Right lung (tissue), 5 donors: ENCODE data around the gene ADAM12. TPM values are rescaled to one million over a fixed set of nuclear protein-coding genes. Genes with fewer than 3 reads are reported as not detected.
"Not testable (repeated sequence)": the region's sequence is repeated elsewhere in the genome, so short reads cannot be mapped to it uniquely, and the experiment has no call there.

ENCODE experiments used
- DNase-seq, 2 donors: peaks; one replicate each; pipeline ENCODE4 v3.0.0-alpha.2; 2013
- polyA plus RNA-seq, 5 donors: library from polyadenylated mRNA; unstranded; fragments of 120-200 nt; gene quantifications; one replicate each; pipeline versions ENCODE4 v1.2.1 to v1.2.3, GENCODE V29; 2013; ENCODE audit warnings: inconsistent platforms in 1 of 5, low replicate concordance in 1 of 5; ENCODE audit not compliant: insufficient read length in 5 of 5, insufficient read depth in 1 of 5

ADAM12 gene
- polyA plus RNA-seq, 5 donors = 6.3 to 12.1 (median 9.9) TPM

- DNase-seq = no peak
Measured at GRCh38 chr10:126179637-126180036, 208.6 kb downstream of the ADAM12 start.

- DNase-seq = no peak
Measured at GRCh38 chr10:126177417-126178030, 210.8 kb downstream of the ADAM12 start.

- no peak for DNase-seq
Measured at GRCh38 chr10:126175641-126176262, 212.5 kb downstream of the ADAM12 start.

- DNase-seq = not testable (repeated sequence)
Measured at GRCh38 chr10:126172755-126173154, 215.5 kb downstream of the ADAM12 start.

GRCh38 chr10:126171555-126171954 lies 216.7 kb downstream of the ADAM12 start:
- DNase-seq = no peak

- no peak for DNase-seq
Measured at GRCh38 chr10:126170776-126171175, 217.5 kb downstream of the ADAM12 start.

GRCh38 chr10:126170371-126170770 lies 217.9 kb downstream of the ADAM12 start:
- no peak for DNase-seq

GRCh38 chr10:126169899-126170298 lies 218.4 kb downstream of the ADAM12 start:
- no peak for DNase-seq

GRCh38 chr10:126166797-126167196 lies 221.5 kb downstream of the ADAM12 start:
- DNase-seq = no peak

- no peak for DNase-seq
Measured at GRCh38 chr10:126165874-126166273, 222.4 kb downstream of the ADAM12 start.

GRCh38 chr10:126163506-126163905 lies 224.8 kb downstream of the ADAM12 start:
- no peak for DNase-seq

- DNase-seq = no peak
Measured at GRCh38 chr10:126161691-126162090, 226.6 kb downstream of the ADAM12 start.

- DNase-seq = no peak
Measured at GRCh38 chr10:126160971-126161630, 227.2 kb downstream of the ADAM12 start.

GRCh38 chr10:126160571-126160970 lies 227.7 kb downstream of the ADAM12 start:
- DNase-seq = no peak

- DNase-seq = no peak
Measured at GRCh38 chr10:126158133-126158892, 230.0 kb downstream of the ADAM12 start.

- no peak for DNase-seq
Measured at GRCh38 chr10:126157189-126157588, 231.1 kb downstream of the ADAM12 start.

GRCh38 chr10:126156503-126156902 lies 231.8 kb downstream of the ADAM12 start:
- no peak for DNase-seq

GRCh38 chr10:126156012-126156411 lies 232.3 kb downstream of the ADAM12 start:
- DNase-seq = no peak

GRCh38 chr10:126155528-126155927 lies 232.7 kb downstream of the ADAM12 start:
- DNase-seq = no peak

- DNase-seq = no peak
Measured at GRCh38 chr10:126153711-126154628, 234.3 kb downstream of the ADAM12 start.

GRCh38 chr10:126147866-126148587 lies 240.2 kb downstream of the ADAM12 start:
- no peak for DNase-seq
